Measurements from ENCODE around the gene PCMT1.
"Not testable (repeated sequence)": the region's sequence is repeated elsewhere in the genome, so short reads cannot be mapped to it uniquely, and the experiment has no call there.

Gene PCMT1

DNA sequence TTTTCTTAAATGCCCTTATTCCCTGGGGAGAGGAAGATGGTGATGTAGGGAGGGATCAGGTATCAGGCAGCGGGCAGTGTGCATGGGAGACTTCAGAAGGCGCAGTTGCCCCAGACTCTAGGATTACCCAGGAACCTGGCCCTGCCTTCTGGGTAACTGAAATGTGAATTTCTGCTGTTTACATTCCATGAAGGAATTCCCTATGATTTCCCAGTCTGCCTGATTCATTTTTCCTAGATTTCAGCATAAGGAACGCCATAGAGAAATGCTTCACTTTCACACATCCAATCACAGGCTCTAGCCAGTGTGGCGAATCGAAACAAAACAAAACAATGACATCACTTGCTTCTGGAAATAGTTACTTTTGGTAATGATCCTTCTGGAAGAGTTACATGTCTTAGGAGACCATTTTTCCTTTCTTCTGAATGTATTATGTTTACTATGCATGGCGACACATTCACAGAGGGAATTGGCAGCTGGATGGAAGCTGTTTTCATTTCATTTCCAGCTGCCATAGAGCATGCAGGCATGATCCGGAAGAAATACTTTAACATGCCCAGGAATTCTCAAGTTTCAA is 81.3 kb downstream of the PCMT1 start:
- H3K9ac ChIP-seq (ENCODE audit: low read depth, low read length) = no peak overlapping the region; the same call in 1 of the 2 replicates
- no peak overlapping the region for H3K4me3 ChIP-seq (ENCODE audit: low read length)
- H3K36me3 ChIP-seq (ENCODE audit: insufficient read depth, low read depth, low read length) = no peaks in the 10 kb centered on the region
- no peaks in the 10 kb centered on the region for H3K9me3 ChIP-seq (ENCODE audit: insufficient read depth, low read depth, low read length)
- H3K4me1 ChIP-seq (ENCODE audit: insufficient read depth, low read length) = no peaks in the 10 kb centered on the region
- H3K27me3 ChIP-seq (ENCODE audit: insufficient read depth, low read length) = no peaks in the 10 kb centered on the region
- no peak overlapping the region for H3K27ac ChIP-seq (ENCODE audit: low read length)

DNA sequence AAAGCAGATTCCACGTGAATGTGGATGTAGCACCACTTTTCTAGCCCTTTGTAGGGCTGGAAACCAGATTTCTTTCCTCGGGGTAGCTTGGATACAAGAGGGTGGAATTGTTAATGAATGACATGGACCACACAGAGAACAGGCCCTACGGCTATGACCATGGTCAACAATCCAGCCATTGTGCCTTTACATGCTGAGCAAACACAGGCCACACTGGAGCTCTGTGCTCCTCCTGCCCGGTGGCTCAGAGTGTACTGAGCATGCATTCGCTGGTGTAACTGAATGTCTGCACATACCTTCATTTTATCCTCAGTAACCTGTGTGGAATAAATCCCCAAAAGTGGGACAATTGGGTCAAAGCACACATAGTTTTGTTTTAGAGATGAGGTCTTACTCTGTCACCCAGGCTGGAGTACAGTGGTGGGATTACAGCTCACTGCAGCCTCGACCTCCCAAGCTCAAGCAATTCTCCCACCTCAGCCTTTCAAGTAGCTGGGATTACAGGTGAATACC is 81.8 kb downstream of the PCMT1 start:
- H3K27ac ChIP-seq (ENCODE audit: low read length) = no peak overlapping the region
- H3K36me3 ChIP-seq (ENCODE audit: insufficient read depth, low read depth, low read length) = no peaks in the 10 kb centered on the region

GRCh38 chr6:149833651-149834050 is 84.1 kb downstream of the PCMT1 start:
- H3K4me3 ChIP-seq (ENCODE audit: low read length) = no peak overlapping the region
- H3K9me3 ChIP-seq (ENCODE audit: insufficient read depth, low read depth, low read length) = no peaks in the 10 kb centered on the region
- H3K9ac ChIP-seq (ENCODE audit: low read depth, low read length) = no peak overlapping the region
- H3K27me3 ChIP-seq (ENCODE audit: insufficient read depth, low read length) = no peaks in the 10 kb centered on the region
- no peaks in the 10 kb centered on the region for H3K4me1 ChIP-seq (ENCODE audit: insufficient read depth, low read length)
- H3K27ac ChIP-seq (ENCODE audit: low read length) = no peak overlapping the region
- H3K36me3 ChIP-seq (ENCODE audit: insufficient read depth, low read depth, low read length) = no peaks in the 10 kb centered on the region

More for the DNA sequence above, 81.8 kb downstream of the PCMT1 start:
- Histone ChIP-seq H3K9ac (ENCODE audit: low read depth, low read length) (no peak overlapping the region), H3K4me1 (ENCODE audit: insufficient read depth, low read length) (no peaks in the 10 kb centered on the region), H3K27me3 (ENCODE audit: insufficient read depth, low read length) (no peaks in the 10 kb centered on the region), H3K4me3 (ENCODE audit: low read length) (no peak overlapping the region), H3K9me3 (ENCODE audit: insufficient read depth, low read depth, low read length) (no peaks in the 10 kb centered on the region)

DNA sequence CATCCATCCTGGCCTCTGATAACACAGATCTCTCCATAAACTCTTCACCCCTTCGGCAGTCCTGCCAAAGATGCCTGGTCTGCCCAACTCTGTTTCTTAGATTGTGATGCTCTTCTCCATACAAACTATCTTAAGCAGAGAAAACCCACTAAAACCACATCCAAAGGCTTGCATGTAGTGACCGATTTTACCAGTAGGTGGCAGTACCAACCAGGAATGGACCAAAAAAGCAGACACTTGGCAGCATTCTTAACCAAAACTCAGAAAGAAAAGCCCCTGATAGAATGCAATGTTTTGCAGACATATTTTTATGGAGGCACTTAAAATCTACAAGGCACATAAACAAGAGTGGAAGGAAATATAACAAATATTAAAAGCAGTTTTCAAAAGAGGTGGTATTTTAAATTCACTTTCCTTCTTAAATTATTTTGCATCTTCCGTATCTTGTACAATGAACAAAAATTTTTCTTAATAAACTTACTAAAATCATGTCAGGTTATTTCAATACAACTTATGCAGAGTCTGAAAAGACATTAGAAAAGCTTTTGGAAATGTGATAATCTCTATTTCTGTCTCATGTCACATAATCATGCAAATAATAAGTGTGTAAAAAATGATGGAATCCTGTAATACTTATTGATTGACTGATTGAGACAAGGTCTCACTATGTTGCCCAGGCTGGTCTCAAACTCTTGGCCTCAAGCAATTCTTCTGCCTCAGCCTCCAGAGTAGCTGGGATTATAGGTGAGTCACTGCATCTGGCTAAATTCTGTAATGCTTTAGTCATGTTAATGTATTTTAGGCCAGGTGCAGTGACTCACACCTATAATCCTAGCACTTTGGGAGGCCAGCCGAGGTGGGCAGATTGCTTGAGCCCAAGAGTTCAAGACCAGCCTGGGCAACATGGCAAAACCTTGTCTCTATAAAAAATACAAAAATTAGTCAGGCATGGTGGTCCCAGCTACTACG is 85.3 kb downstream of the PCMT1 start:
- Histone ChIP-seq H3K27me3 (ENCODE audit: insufficient read depth, low read length) (no peaks in the 10 kb centered on the region), H3K36me3 (ENCODE audit: insufficient read depth, low read depth, low read length) (no peaks in the 10 kb centered on the region), H3K4me3 (ENCODE audit: low read length) (no peak overlapping the region), H3K9me3 (ENCODE audit: insufficient read depth, low read depth, low read length) (no peaks in the 10 kb centered on the region), H3K9ac (ENCODE audit: low read depth, low read length) (no peak overlapping the region), H3K4me1 (ENCODE audit: insufficient read depth, low read length) (no peaks in the 10 kb centered on the region), H3K27ac (ENCODE audit: low read length) (no peak overlapping the region)

- Histone ChIP-seq H3K4me3 (ENCODE audit: low read length) (no peak overlapping the region), H3K9ac (ENCODE audit: low read depth, low read length) (no peak overlapping the region), H3K27me3 (ENCODE audit: insufficient read depth, low read length) (no peaks in the 10 kb centered on the region), H3K4me1 (ENCODE audit: insufficient read depth, low read length) (no peaks in the 10 kb centered on the region), H3K27ac (ENCODE audit: low read length) (no peak overlapping the region), H3K36me3 (ENCODE audit: insufficient read depth, low read depth, low read length) (no peaks in the 10 kb centered on the region), H3K9me3 (ENCODE audit: insufficient read depth, low read depth, low read length) (no peaks in the 10 kb centered on the region)
Measured at GRCh38 chr6:149840345-149841075, 91.0 kb downstream of the PCMT1 start.

DNA sequence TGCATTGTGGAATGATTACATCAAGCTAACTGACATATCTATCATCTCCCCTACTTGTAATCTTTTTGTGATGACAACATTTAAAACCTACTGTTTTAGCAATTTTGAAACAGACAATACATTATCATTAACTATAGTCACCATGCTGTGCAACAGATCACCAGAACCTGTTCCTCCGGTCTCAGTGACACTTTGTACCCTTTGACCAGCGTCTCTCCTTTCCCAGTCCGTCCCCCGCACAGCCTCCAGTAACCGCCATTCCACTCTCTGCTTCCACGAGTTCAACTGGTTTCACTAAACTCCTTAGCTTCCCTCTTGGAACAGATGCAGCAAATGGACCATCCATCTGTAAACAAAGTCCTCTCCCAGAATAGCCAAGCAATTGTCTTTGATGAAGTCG is 92.8 kb downstream of the PCMT1 start:
- H3K36me3 ChIP-seq (ENCODE audit: insufficient read depth, low read depth, low read length) = no peaks in the 10 kb centered on the region
- H3K4me3 ChIP-seq (ENCODE audit: low read length) = no peak overlapping the region
- H3K4me1 ChIP-seq (ENCODE audit: insufficient read depth, low read length) = no peaks in the 10 kb centered on the region
- H3K27me3 ChIP-seq (ENCODE audit: insufficient read depth, low read length) = no peaks in the 10 kb centered on the region
- H3K9me3 ChIP-seq (ENCODE audit: insufficient read depth, low read depth, low read length) = no peaks in the 10 kb centered on the region
- H3K27ac ChIP-seq (ENCODE audit: low read length) = no peak overlapping the region
- H3K9ac ChIP-seq (ENCODE audit: low read depth, low read length) = no peak overlapping the region

DNA sequence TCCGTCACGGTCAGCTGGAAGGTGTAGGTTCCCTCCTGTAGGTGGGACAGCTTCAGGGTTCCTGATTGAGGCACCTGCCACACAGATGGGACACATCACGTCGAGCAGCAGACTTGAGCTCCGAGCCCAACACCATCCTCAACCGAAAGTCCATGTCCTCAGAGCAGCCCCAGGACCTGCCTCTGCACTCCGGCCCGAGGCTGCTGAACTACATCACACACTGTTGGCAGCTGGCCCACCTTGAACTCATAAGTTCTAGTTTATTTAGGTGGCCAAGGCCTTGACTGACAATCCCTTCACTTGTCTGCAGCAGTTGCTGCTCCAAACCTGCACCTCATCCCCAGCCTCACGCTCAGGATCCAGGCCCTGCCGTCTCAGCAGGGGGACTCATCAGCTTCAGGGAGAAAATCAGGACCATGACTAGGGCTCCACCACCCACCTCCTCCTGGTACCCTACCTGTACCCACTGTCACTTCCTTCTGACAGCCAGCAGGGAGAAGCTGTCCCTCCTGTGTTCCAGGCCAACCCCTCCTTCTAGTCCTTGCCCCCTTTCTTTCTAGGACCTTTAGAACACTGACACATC is 93.6 kb downstream of the PCMT1 start:
- H3K9ac ChIP-seq (ENCODE audit: low read depth, low read length) = no peak overlapping the region
- H3K27ac ChIP-seq (ENCODE audit: low read length) = no peak overlapping the region
- H3K4me3 ChIP-seq (ENCODE audit: low read length) = no peak overlapping the region
- no peaks in the 10 kb centered on the region for H3K4me1 ChIP-seq (ENCODE audit: insufficient read depth, low read length)
- no peaks in the 10 kb centered on the region for H3K27me3 ChIP-seq (ENCODE audit: insufficient read depth, low read length)
- H3K36me3 ChIP-seq (ENCODE audit: insufficient read depth, low read depth, low read length) = no peaks in the 10 kb centered on the region
- H3K9me3 ChIP-seq (ENCODE audit: insufficient read depth, low read depth, low read length) = no peaks in the 10 kb centered on the region

DNA sequence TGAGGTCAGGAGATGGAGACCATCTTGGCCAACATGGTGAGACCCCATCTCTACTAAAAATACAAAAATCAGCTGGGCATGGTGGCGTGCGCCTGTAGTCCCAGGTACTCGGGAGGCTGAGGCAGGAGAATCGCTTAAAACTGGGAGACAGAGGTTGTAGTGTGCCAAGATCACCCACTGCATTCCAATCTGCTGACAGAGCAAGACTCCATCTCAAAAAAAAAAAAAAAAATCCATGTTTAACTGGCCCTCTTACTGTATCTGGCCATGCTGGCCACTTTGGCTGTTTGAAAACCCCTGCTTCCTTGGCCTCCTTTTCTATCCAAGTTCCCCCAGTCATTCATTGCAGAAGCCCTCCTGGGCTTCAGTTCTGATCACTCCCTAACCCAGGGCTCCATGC is 94.5 kb downstream of the PCMT1 start:
- not testable (repeated sequence) for H3K27me3 ChIP-seq (ENCODE audit: insufficient read depth, low read length); H3K9me3 ChIP-seq (ENCODE audit: insufficient read depth, low read depth, low read length); H3K4me3 ChIP-seq (ENCODE audit: low read length); H3K9ac ChIP-seq (ENCODE audit: low read depth, low read length); H3K27ac ChIP-seq (ENCODE audit: low read length); H3K4me1 ChIP-seq (ENCODE audit: insufficient read depth, low read length); H3K36me3 ChIP-seq (ENCODE audit: insufficient read depth, low read depth, low read length)

DNA sequence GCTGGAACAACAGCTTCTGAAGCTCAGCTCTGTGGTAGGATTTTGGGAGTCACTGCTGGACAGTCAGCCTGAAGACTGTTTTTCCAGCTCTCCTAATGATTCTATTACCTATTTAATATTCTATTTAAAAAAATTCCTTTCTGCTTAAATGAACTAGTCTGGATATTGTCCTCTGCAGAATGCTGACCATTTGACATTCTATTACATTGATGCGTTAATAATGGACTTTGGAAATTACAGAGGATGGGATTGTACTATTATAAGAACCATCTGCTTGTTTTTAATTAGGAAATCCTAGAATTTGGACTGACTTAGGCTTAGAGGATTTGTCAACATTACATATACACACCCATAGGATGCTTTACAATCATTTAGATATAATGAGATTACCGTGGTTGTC is 94.9 kb downstream of the PCMT1 start:
- no peaks in the 10 kb centered on the region for H3K4me1 ChIP-seq (ENCODE audit: insufficient read depth, low read length)
- no peak overlapping the region for H3K9ac ChIP-seq (ENCODE audit: low read depth, low read length)
- no peaks in the 10 kb centered on the region for H3K27me3 ChIP-seq (ENCODE audit: insufficient read depth, low read length)
- H3K9me3 ChIP-seq (ENCODE audit: insufficient read depth, low read depth, low read length) = no peaks in the 10 kb centered on the region
- H3K36me3 ChIP-seq (ENCODE audit: insufficient read depth, low read depth, low read length) = no peaks in the 10 kb centered on the region
- no peak overlapping the region for H3K4me3 ChIP-seq (ENCODE audit: low read length)
- no peak overlapping the region for H3K27ac ChIP-seq (ENCODE audit: low read length)

DNA sequence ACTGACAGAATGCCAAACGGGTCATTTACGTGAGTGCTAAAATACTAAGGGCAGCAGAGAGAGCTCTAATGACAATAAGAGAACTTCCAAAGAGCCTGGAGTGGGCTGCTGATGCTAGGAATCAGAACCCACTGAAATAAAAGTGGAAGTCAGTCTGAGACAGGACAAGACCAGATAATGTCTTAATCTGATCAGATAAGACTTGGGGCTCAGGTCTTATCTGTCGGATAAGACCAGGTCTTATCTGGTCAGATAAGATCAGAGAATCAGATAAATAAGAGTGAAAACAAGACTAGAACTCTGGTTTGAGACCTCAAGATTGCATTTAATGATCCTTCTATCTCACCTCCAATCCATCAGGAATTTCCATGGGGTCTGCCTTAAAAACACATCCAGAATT is 96.0 kb downstream of the PCMT1 start:
- Histone ChIP-seq H3K9me3 (ENCODE audit: insufficient read depth, low read depth, low read length) (no peaks in the 10 kb centered on the region), H3K27ac (ENCODE audit: low read length) (no peak overlapping the region), H3K9ac (ENCODE audit: low read depth, low read length) (no peak overlapping the region), H3K36me3 (ENCODE audit: insufficient read depth, low read depth, low read length) (no peaks in the 10 kb centered on the region), H3K4me3 (ENCODE audit: low read length) (no peak overlapping the region), H3K27me3 (ENCODE audit: insufficient read depth, low read length) (no peaks in the 10 kb centered on the region), H3K4me1 (ENCODE audit: insufficient read depth, low read length) (no peaks in the 10 kb centered on the region)

GRCh38 chr6:149846321-149846720 is 96.8 kb downstream of the PCMT1 start:
- Histone ChIP-seq H3K9ac (ENCODE audit: low read depth, low read length) (no peak overlapping the region), H3K36me3 (ENCODE audit: insufficient read depth, low read depth, low read length) (no peaks in the 10 kb centered on the region), H3K27ac (ENCODE audit: low read length) (no peak overlapping the region), H3K27me3 (ENCODE audit: insufficient read depth, low read length) (no peaks in the 10 kb centered on the region), H3K9me3 (ENCODE audit: insufficient read depth, low read depth, low read length) (no peaks in the 10 kb centered on the region), H3K4me3 (ENCODE audit: low read length) (no peak overlapping the region), H3K4me1 (ENCODE audit: insufficient read depth, low read length) (no peaks in the 10 kb centered on the region)

Measured in iPS-20b (cell line).